Cardiac septum (tissue), 1 donor: ENCODE results near the gene PTPRE. TPM values are rescaled to one million over a fixed set of nuclear protein-coding genes. Genes with fewer than 3 reads are reported as not detected.

Experiments
- DNase-seq: peaks from one replicate; pipeline ENCODE4 v3.0.0-alpha.2; 2020; ENCODE audit warnings: low spot score
- intact Hi-C: fragments of 100-400 bp; cut with DNase I; formaldehyde crosslinking; loops from one replicate; pipeline ENCODE4 v1.14.0; 2022
- total RNA-seq: library from RNA; stranded (reverse); fragmentation: NEBNext Ultra II Directional; extraction: Animal tissue kit (Norgen Biotek cat#: 25700); gene quantifications from one replicate; pipeline ENCODE4 v1.2.1, GENCODE V29; 2021
- donor health status: DM: no; HTN: no; CAD: no.

PTPRE gene
- total RNA-seq, 1 donor from 2014 or later, result 51.1 TPM

DNA sequence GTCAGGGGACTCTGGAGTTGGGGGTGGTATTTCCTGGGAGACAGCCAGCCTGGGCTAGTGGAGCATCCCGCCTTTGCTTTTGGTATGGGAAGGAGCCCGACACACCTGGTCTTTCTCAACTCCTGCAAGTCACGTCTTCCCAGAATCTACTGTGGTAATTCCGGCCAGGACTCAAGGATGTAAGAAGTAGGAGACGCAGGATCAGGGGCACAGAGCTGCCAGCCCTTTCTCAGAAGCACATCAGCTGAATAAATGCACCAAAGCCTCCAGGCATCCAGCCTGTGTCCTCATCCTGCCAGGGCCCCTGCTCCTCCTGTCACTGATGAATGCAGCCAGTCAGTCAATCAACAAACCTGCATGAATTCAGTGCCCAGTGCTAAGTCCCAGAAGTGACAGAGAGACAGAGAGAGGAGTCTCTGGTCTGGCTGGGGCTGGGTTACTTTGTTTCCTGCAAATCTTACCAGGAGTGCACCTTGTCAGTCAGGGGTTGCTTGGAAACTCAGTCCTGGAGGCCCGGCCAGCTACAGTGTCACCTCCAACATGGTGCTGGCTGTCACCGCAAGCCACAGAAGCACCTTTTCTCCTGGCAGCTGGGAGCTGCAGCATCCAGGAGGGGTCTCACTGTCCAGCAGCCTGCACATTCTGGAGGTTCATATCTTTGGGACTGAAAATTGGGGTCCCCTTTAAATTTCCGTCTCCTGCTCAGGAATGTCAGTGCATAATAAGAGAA is 101.8 kb downstream of the PTPRE start:
- intact Hi-C loops, result no loop called here
- DNase-seq, result peak; percentile 58

DNA sequence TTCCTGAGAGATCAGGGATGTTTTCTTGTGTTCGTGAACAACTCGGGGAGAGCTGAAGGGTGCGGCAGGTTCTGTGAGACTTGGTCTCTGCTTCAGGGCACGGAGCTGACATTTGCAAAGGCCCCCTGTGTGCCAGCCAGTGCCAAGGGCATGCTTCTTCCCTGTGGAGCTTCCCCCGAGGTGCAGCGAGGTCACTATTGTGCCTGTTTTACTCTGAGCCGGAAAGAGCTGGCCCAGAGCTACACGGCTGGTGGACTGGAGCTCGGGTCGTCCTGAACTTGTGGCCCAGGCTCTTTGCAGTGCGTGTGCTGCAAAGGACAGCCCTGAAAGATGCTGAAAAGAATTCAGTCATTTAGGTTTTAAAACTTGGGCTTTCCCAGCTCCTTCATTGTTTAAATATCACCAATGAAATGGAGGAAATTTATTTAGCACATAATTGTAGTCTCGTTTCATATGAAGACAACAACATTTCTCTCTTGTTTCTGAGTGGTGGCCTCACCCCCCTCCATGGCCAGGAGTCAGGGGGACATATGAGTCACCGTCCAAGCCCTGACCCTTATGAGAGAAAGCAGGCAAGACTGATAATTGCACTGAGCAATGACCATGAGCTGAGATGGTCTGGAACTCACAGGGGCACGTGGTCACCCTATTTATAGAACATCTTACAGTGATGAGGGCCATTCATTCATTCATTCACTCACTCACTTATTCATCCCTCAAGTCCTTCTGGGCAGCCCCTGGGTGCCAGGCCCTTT is 102.6 kb downstream of the PTPRE start:
- intact Hi-C loops, result loop anchor here (5.0 to 10.0 kb wide), 2 partner anchors 42 to 295 kb away; no protein-coding TSS in a partner anchor
- DNase-seq, result peak; percentile 43

DNA sequence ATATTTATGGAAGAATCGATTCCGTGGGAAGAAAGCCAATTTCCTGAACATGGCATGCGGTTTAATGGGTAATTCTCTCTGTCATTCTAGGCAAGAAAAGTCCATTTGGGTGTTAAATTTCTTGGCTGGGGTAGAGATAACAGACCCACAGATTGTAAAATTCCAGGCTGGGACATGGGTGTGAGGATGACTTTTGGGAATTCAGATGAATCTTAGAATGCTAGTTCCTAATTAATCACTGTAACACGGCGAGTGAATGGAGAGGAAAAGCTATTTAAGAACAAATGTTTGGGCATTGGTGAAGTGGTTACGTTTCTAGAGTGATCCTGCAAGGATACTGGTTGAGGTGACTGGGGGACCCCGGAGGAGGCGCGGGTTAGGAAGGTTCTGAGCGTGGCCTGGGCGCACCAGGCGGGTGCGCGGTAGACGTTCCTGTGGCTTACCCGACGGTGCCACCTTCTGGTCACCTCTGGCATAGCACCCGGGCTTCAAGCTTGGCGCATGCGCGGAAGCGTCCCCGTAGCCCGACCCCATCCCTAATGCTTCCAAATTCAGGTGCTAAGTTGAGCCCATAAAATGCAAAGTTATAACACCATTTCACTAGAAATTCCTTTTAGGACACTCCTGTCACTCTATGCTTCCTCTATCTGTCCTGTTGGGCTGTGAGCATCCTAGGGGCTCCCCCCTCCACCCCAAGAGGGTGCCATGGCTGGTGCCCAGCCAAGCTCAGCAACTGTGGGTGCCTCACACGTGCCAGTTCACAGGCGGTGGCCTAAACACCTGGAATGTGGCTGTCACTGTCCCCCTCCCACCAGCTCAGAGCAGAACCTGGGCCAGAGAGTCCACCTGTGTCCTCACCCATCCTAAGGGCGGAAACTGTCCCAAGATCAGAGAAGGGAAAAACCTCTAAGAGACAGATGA is 104.4 kb downstream of the PTPRE start:
- intact Hi-C loops, result loop anchor here (1.0 to 10.0 kb wide), 3 partner anchors 44 to 297 kb away; no protein-coding TSS in a partner anchor
- peak; percentile 95 for DNase-seq

DNA sequence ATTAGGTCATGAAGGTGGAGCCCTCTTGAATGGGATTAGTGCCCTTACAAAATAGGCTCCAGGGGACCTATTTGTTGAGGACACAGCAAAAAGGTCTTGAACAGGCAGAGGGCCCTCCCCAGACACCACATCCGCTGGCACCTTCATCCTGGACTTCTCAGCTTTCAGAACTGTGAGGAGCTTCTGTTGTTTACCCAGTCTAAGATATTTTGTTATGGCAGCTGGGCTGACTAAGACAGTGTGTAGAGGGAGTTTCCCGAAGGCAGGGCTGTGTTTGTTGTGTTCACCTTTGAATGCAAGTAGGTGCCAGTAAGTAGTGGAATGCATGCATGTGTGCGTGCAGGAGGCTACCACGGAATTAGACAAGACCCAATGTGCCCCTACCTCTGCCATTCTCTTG is 106.7 kb downstream of the PTPRE start:
- intact Hi-C loops, result loop anchor here (5.0 to 10.0 kb wide), 2 partner anchors 46 to 299 kb away; no protein-coding TSS in a partner anchor
- DNase-seq, result peak; percentile 46

DNA sequence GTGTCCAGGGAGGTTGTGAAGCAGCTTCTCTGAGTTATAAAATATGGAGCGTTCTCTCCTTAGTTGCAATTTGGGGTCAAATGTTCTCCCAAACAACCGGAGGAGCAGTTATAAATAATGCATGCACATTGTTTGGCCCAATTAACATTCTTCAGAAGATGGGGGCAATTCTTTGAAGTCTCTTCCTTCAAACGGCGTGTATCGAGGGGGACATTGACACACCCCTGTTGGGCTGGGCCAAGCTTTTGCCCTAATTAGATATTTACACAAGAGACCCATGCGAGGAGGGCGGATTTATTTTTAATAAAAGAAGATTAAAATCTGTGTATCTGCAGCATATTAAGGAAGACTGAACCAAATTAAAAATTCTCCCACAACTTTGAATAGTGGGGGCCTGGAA is 107.3 kb downstream of the PTPRE start:
- no peak for DNase-seq
- intact Hi-C loops, result loop anchor here (5.0 to 10.0 kb wide), 2 partner anchors 47 to 299 kb away; no protein-coding TSS in a partner anchor

DNA sequence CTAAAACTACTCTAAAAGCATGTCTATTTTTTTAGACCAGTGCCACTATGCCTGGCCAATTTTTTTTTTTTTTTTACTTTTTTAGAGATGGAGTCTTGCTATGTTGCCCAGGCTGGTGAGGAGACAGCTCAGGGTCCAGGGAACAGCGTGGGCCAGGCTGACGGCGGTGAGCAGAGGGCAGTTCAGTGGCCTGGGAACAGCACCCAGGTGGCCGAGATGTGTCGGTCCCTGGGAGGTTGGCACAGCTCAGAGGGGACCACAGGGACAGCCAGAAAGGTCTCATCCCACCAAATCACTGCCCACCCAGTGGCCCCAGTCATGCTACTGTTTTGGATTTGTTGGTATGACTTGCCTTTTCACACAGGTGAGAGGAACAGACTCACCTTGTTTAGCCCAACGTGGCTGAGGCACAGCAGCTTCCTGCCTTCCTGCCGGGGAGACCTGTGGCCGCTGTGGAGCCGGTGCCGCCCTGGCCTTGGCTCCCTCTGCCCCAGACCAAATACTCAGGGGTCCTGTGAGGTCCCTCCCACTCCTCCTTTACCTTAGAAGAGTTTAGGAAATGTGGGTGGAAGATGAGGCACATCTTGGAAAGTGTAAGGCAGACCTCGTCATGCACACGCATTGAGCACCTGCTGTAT is 109.6 kb downstream of the PTPRE start:
- intact Hi-C loops, result loop anchor here (5.0 to 10.0 kb wide), 2 partner anchors 51 to 302 kb away; no protein-coding TSS in a partner anchor
- no peak for DNase-seq

DNA sequence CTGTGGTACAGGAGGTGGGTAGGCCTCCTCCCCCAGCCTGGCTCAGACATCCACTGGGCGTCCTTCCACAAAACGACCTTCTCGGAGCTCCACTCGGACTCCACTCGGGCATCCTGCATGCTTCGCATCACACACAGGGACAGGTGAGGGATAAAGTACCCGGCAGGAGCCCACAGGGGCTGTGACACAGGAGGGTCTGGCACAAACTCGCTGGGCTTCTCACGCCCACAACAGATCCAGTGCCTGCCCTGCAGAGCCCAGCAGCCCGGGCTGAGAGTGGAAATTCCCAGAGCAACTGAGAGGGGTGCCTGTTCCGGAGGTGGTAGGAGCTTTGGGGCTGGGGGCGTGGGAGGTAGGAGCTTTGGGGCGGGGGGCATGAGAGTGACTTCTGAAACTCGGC is 110.9 kb downstream of the PTPRE start:
- no peak for DNase-seq
- intact Hi-C loops, result loop anchor here (5.0 to 10.0 kb wide), 2 partner anchors 49 to 303 kb away; no protein-coding TSS in a partner anchor

DNA sequence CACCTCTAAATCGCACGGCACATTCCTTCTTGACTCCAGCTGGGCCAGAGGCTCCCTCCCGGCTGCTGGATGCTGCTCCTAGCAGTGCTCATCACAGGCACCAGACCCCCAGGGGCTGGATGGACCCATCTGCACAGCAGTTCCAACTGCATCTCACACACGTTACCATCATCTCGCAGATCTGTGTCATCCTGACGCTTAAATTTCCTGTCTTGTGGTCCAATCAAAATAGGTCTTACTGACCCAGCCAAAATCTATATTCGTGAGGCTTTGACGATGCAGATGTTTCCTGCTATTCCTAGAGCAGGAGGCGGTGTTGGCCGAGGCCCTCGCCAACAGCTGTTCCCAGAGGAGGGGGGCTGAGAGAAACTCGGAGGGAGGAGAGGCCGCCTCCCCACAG is 111.3 kb downstream of the PTPRE start:
- intact Hi-C loops, result loop anchor here (5.0 to 10.0 kb wide), 2 partner anchors 49 to 303 kb away; no protein-coding TSS in a partner anchor
- no peak for DNase-seq

DNA sequence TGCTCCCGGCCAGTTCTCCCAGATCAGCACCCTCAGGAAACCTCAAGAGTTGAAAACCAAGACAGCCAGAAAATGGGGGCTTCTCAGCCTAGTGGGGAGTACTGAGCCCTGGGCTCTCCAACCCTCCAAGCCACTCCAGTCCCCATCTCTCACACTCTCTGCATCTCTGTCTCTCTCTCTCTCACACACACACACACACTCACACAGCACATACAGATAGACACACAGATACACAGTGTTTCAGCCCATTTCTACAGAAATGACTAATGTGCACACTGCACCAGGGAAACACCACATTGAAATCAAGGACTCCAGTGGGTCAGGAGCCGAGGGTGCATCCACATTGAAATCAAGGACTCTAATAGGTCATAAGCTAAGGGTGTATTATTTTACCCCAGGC is 111.8 kb downstream of the PTPRE start:
- intact Hi-C loops, result loop anchor here (5.0 to 10.0 kb wide), 2 partner anchors 49 to 304 kb away; no protein-coding TSS in a partner anchor

DNA sequence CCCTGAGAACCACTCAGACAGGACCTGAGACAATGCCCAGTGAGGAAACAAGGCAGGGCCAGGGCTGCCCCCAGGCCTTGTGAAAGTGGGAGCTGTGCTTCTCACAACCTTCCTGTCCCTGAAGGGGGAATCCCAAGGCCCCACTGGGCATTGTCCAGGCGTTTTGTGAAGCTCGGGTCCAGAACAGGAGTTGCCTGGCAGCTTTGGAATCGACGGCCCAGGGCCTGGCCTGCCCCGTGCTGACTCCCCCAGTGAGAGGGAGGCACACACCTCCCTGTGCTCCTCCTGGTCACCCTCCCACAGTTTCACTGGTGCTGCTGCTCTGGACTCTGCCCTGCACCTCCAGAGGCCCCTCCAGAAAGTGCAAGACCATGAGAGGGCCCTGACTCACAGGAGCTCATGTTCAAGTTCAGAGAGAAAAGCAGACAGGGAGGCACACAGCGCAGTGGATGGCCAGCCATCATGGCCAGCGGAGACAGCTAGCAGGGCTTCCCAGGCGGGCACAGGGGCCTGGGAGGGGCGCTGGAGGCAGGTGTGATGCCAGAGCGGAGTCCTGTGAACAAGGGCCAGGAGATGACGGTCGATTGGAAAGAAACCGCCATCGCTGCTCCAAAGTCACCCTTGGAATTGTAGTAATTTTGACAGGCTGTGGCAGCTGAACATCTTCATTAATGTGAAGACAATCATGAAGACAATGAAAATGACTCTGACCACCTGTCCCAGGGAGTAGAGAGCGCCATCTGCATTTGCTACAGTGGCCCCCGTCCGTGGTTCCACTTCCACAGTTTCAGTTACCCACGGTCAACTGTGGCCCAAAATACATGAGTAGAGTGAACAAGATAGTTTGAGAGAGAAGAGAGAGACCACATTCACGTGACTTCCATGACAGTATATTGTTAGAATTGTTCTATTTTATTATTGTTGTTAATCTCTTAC is 115.6 kb downstream of the PTPRE start:
- no peak for DNase-seq
- intact Hi-C loops, result no loop called here

More for the DNA sequence above, 111.8 kb downstream of the PTPRE start:
- no peak for DNase-seq

DNA sequence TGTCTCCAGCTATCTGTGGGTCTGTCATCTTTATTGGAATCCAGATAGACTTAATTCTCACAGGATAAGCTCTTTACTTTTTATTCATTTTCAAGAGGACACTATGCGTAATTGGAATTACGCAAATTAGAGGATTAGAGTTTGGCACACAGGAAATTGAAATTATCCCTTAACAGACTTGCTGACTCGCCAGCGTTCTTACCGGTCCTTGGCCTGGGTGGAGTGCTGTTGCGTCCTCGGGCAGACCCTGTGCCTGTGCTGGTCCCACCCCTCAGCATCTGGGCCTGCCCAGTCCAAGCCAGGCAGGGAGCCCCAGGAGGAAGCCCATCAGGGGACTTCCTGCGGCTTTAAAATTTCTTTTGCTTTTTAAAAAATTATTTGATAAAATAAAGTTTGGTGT is 117.5 kb downstream of the PTPRE start:
- intact Hi-C loops, result no loop called here
- no peak for DNase-seq

DNA sequence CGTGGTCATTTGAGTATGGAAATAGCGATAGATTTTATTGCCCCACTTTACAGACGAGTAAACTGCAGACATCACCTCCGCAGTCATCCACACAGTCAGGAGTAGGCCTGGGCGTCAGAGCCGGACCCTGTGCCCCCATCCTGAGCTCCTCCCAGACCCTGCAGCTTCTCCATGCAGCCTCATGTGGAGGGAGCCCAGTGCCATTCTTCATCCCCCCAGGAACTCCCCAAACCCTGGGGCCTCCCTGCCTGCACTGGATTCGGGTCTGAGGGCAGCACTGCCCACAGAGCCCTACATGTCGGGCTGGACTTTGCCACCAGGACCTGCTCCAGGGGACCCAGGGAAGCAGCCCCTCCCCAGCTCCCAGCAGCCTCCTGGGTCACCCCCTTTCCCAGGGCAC is 118.5 kb downstream of the PTPRE start:
- DNase-seq, result no peak
- intact Hi-C loops, result no loop called here

DNA sequence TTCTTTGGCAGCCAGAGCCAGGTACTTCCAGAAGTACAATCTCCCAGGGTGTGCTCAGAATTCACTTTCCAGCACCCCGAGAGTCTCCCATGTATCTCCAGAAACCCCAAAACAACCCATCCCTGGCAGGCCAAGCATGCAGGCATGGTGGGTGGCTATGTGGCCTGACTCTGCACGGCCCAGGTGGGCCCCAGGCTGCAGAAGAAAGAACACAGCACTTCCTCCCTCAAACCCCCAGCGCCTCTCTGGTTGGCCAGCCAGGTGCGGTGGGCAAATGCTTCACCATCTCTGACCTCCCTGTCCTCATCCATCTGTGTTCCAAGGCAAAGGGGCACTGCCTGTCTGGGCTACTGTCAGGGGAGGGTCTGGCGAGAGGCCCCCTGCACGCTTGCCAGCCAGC is 119.0 kb downstream of the PTPRE start:
- DNase-seq, result no peak
- intact Hi-C loops, result no loop called here

DNA sequence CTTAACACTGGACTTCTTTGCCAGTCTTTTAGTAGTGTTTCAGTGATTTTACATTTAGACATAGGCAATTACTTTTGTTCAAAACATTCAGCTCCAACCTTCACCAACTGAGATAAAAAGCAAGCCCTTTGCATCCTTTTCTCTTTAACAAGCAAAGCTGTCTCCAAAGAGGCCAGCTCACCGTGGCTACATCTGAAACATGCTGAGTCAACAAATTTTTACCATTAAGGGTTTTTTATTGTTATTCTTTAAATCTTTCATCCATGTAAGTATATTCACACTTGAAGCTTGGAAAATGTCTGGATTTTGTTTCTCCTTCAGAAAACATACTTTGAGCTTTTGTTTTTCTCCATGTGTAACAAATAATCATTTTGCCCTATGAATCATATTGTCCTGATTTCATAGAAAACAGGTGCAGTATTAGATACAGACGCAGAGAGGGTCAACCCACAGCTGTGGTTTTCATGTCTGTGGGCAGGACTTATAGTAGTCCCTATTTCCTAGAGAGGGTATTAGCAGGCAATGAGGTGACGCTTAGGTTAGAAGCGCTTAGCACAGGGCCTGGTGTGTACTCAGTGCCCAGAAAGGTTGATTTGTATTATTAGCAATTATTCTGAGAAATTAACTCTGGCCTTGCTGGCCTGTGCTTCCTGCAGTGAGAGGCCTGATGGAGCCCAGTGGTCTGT is 119.9 kb downstream of the PTPRE start:
- DNase-seq, result no peak
- intact Hi-C loops, result no loop called here

DNA sequence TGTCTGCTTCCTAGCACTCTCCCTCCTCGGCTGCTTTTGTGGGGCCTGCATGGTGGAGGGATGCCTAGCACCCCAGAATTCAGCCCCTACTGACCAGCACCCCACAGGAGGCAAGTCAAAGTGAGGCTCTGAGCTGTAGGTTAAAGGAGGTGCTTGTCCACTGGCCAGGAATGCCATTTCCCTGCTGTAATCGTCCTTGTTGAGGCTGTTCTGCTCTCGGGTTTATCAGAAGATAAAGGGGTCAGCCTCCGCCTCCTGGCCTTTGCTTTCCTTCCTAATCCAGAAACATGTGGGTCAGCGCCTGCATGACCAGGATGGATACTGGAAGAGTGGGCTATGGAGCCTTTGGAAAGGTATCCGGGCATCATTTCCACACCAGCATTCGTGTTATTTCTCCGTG is 120.4 kb downstream of the PTPRE start:
- intact Hi-C loops, result no loop called here
- no peak for DNase-seq

DNA sequence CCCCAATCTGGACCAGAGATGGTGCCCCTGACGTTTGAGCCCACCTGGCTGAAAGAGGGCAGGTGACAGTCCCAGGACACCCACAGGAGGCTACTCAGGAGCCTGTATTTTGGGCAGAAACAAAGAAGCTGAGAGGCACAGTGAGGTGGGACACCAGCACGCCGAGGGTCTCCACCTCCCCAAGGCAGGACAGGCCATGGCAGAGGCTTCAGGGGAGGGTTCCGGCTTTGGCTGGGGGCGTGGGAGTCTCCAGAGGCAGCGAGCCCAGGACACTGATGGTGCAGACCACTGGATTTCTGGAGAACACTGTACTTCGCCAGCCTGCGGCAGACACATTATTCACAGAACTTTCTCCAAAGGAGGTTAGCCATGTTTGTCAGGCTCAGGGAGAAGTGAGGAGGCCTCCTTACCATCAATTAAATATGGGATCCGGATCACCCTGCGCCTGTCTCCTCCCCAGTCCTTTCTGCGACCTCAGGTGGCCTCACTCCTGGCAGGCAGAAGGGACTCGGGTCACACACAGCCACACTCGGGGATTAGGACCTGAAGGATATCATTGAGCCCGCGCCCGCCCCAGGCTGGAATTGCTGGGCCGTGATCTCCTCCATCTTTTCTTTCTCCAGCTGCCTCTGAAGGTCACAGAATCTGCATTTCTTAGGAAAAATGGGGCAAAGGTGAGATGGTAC is 121.1 kb downstream of the PTPRE start:
- DNase-seq, result no peak
- intact Hi-C loops, result no loop called here
